ENCODE measurements around the gene RPE. TPM values are rescaled to one million over a fixed set of nuclear protein-coding genes. Genes with fewer than 3 reads are reported as not detected.

Gene RPE
- total and polyA plus RNA-seq, 10 of the 15 experiments (the other 5 are each of a cell fraction or from before 2014, with no cell fraction given) = 41.5 to 75.3 (median 46.8) TPM

- CTCF ChIA-PET = interaction anchor here (0.6 to 1.0 kb wide), 2 partner anchors 161 to 459 kb away, joined by 3 read pairs; no protein-coding TSS in a partner anchor
- BruUV-seq (replicated peaks) = no TSS peak
- WGBS (ENCODE audit: insufficient coverage, insufficient replicate concordance, low lambda C conversion rate, missing lambda C conversion rate) = 97% methylated on average over 3 of the region's 3 CpGs
Measured at GRCh38 chr2:210038078-210038477, 35.6 kb downstream of the RPE start.

More at GRCh38 chr2:210038078-210038477, 35.6 kb downstream of the RPE start:
- no peak overlapping the region for H3K4me3 ChIP-seq
- intact Hi-C loops (cut with micrococcal nuclease; ENCODE audit: unreplicated experiment) (no loop called here), in situ Hi-C loops (cut with MboI) (no loop called here)
- no peak overlapping the region for H3K4me2 ChIP-seq (ENCODE audit: control insufficient read depth, insufficient read depth)
- H3K9ac ChIP-seq (ENCODE audit: control insufficient read depth, insufficient read depth, low read length) = no peak overlapping the region
- H3K27me3 ChIP-seq (replicated peaks in 1 of 2; ENCODE audit: control insufficient read depth in 2 of 2, insufficient read depth in 2 of 2, low read length in 1 of 2) = no peaks in the 10 kb centered on the region
- DNase-seq (ENCODE audit: low read depth, low spot score) (no peak), FAIRE-seq (no peak), ATAC-seq (no peak)
- no peaks in the 10 kb centered on the region for H4K20me1 ChIP-seq (ENCODE audit: control insufficient read depth, insufficient read depth)
- H3K4me1 ChIP-seq (ENCODE audit: control insufficient read depth, insufficient read depth, low read length) = no peaks in the 10 kb centered on the region
- no peak overlapping the region for H2AFZ ChIP-seq (ENCODE audit: control insufficient read depth, low read depth, low read length)
- TF ChIP-seq RUNX3 (IDR thresholded peaks at IDR 0.05; ENCODE audit: low read length) = no peak
- no peak for TF ChIP-seq ZBED1 (IDR thresholded peaks at IDR 0.05; ENCODE audit: borderline replicate concordance)
- TF ChIP-seq ATF7 (IDR thresholded peaks at IDR 0.05; ENCODE audit: low read depth) = no peak
- no peak for TF ChIP-seq ESRRA (IDR thresholded peaks at IDR 0.05; ENCODE audit: low read length)
- TF ChIP-seq FOXK2 (IDR thresholded peaks at IDR 0.05) = no peak
- no peak for TF ChIP-seq STAT1 (conservative IDR thresholded peaks at IDR 0.05)
- no peak for TF ChIP-seq KAT2A (conservative IDR thresholded peaks at IDR 0.05; ENCODE audit: control insufficient read depth, low read depth, low read length)
- no peak for TF ChIP-seq HCFC1 (IDR thresholded peaks at IDR 0.05; ENCODE audit: low read length)
- no peak for TF ChIP-seq SMC3 (IDR thresholded peaks at IDR 0.05; ENCODE audit: borderline replicate concordance, low read length)
- TF ChIP-seq EGR1 (IDR thresholded peaks at IDR 0.05; ENCODE audit: borderline replicate concordance in 1 of 2, low read depth in 2 of 2, low read length in 2 of 2) = no peak
- no peak for TF ChIP-seq TCF3 (IDR thresholded peaks at IDR 0.05; ENCODE audit: borderline replicate concordance, insufficient read depth, low read depth, low read length)
- TF ChIP-seq, protein P1, sequence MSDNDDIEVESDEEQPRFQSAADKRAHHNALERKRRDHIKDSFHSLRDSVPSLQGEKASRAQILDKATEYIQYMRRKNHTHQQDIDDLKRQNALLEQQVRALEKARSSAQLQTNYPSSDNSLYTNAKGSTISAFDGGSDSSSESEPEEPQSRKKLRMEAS (IDR thresholded peaks at IDR 0.05; ENCODE audit: low read depth, low read length) = no peak
- TF ChIP-seq CBX5 (IDR thresholded peaks at IDR 0.05; ENCODE audit: low read depth) = no peak
- no peak for TF ChIP-seq FOS (IDR thresholded peaks at IDR 0.05; ENCODE audit: borderline replicate concordance, extremely low read depth, insufficient read length)
- no peak for TF ChIP-seq TCF12 (IDR thresholded peaks at IDR 0.05; ENCODE audit: low read depth, low read length)
- TF ChIP-seq PAX5 (IDR thresholded peaks at IDR 0.05; ENCODE audit: borderline replicate concordance, low read depth, low read length) = no peak
- no peak for TF ChIP-seq LARP7 (IDR thresholded peaks at IDR 0.05)
- TF ChIP-seq PAX8 (IDR thresholded peaks at IDR 0.05) = no peak
- TF ChIP-seq ZBTB11 (CRISPR knock-in tag; IDR thresholded peaks at IDR 0.05) = no peak
- no peaks in the 10 kb centered on the region for H3K79me2 ChIP-seq (ENCODE audit: control insufficient read depth, insufficient read depth, low read length)
- no peak overlapping the region for H3K27ac ChIP-seq (ENCODE audit: control insufficient read depth, insufficient read depth)
- RAD21 ChIA-PET (ENCODE audit: unreplicated experiment) = no interaction called here
- POLR2A ChIA-PET = no interaction called here
- 0 out of 4 replicates have a peak, but pooled peaks cover 0 to 3% of the 10 kb centered on the region in 2 experiments for H3K36me3 ChIP-seq (ENCODE audit: control insufficient read depth in 2 of 2, insufficient read depth in 2 of 2, low read length in 1 of 2)
- no peaks in the 10 kb centered on the region for H3K9me3 ChIP-seq (replicated peaks; ENCODE audit: control insufficient read depth, insufficient read depth, low read length)
- SMC1A ChIA-PET (ENCODE audit: uncharacterized antibody, unreplicated experiment) = interaction anchor here (0.7 to 0.8 kb wide), 2 partner anchors 9 to 154 kb away, joined by 3 read pairs; no protein-coding TSS in a partner anchor

Data from GM12878 (cell line).